ENCODE results near the gene VENTX.
A peak's percentile ranks its signal among the peaks of the same experiment; 100 is the strongest.

The VENTX gene

GRCh38 chr10:133238466-133238804 lies 780 bp downstream of the VENTX start:
- no peak for DNase-seq

GRCh38 chr10:133239990-133240389 lies 2.3 kb downstream of the VENTX start:
- DNase-seq, result no peak

GRCh38 chr10:133241501-133242205 lies 4.0 kb downstream of the VENTX start:
- no peak for DNase-seq

- no peak for DNase-seq
These were observed 5.1 kb downstream of the VENTX start for GRCh38 chr10:133242611-133243356.

GRCh38 chr10:133243593-133243992 lies 5.9 kb downstream of the VENTX start:
- DNase-seq, result no peak

GRCh38 chr10:133245439-133246235 lies 8.0 kb downstream of the VENTX start:
- no peak for DNase-seq

GRCh38 chr10:133246236-133246626 lies 8.6 kb downstream of the VENTX start:
- no peak for DNase-seq

- no peak for DNase-seq
These were observed 10.2 kb downstream of the VENTX start for GRCh38 chr10:133247681-133248333.

GRCh38 chr10:133248334-133248715 lies 10.7 kb downstream of the VENTX start:
- no peak for DNase-seq

- no peak for DNase-seq
These were observed 11.6 kb downstream of the VENTX start for GRCh38 chr10:133249094-133249780.

- DNase-seq, result no peak
These were observed 12.5 kb downstream of the VENTX start for GRCh38 chr10:133249975-133250754.

- DNase-seq, result no peak
These were observed 13.9 kb downstream of the VENTX start for GRCh38 chr10:133251388-133252222.

GRCh38 chr10:133252223-133252552 lies 14.5 kb downstream of the VENTX start:
- no peak for DNase-seq

- no peak for DNase-seq
These were observed 15.8 kb downstream of the VENTX start for GRCh38 chr10:133253361-133253955.

- DNase-seq, result no peak
These were observed 16.9 kb downstream of the VENTX start for GRCh38 chr10:133254421-133255120.

GRCh38 chr10:133255323-133255722 lies 17.7 kb downstream of the VENTX start:
- DNase-seq, result no peak

- peak; percentile 51 for DNase-seq
These were observed 19.9 kb downstream of the VENTX start for GRCh38 chr10:133257489-133258065.

GRCh38 chr10:133258066-133258817 lies 20.6 kb downstream of the VENTX start:
- DNase-seq, result peak; percentile 60
